ENCODE measurements around the gene DPH3.
A peak's percentile ranks its signal among the peaks of the same experiment; 100 is the strongest.
"Not testable (repeated sequence)": the region's sequence is repeated elsewhere in the genome, so short reads cannot be mapped to it uniquely, and the experiment has no call there.

Gene DPH3

GRCh38 chr3:16264708-16265454 is at the start of gene DPH3, which contains the start of gene OXNAD1:
Gene DPH3, minus strand, starts transcription at chr3:16264943. Its CDS starts 67 bp downstream, at chr3:16264876.
Gene OXNAD1, plus strand, starts transcription at chr3:16265212. Its CDS starts 5,741 bp downstream, at chr3:16270953.
- DNase-seq (ENCODE audit: low spot score), result peak; percentile 99

GRCh38 chr3:16313886-16314645 is 49.3 kb upstream of the DPH3 start:
- DNase-seq (ENCODE audit: low spot score), result no peak

- no peak for DNase-seq (ENCODE audit: low spot score)
Measured at GRCh38 chr3:16311960-16312451, 47.3 kb upstream of the DPH3 start.

- DNase-seq (ENCODE audit: low spot score), result not testable (repeated sequence)
Measured at GRCh38 chr3:16310486-16310885, 45.7 kb upstream of the DPH3 start.

- no peak for DNase-seq (ENCODE audit: low spot score)
Measured at GRCh38 chr3:16309558-16309957, 44.8 kb upstream of the DPH3 start.

- DNase-seq (ENCODE audit: low spot score), result no peak
Measured at GRCh38 chr3:16308727-16309126, 44.0 kb upstream of the DPH3 start.

- DNase-seq (ENCODE audit: low spot score), result no peak
Measured at GRCh38 chr3:16307832-16308531, 43.2 kb upstream of the DPH3 start.

GRCh38 chr3:16305111-16305541 is 40.4 kb upstream of the DPH3 start:
- no peak for DNase-seq (ENCODE audit: low spot score)

GRCh38 chr3:16304061-16305010 is 39.6 kb upstream of the DPH3 start:
- no peak for DNase-seq (ENCODE audit: low spot score)

GRCh38 chr3:16303037-16303575 is 38.4 kb upstream of the DPH3 start:
- DNase-seq (ENCODE audit: low spot score), result no peak

- no peak for DNase-seq (ENCODE audit: low spot score)
Measured at GRCh38 chr3:16302082-16302631, 37.4 kb upstream of the DPH3 start.

GRCh38 chr3:16301507-16301906 is 36.8 kb upstream of the DPH3 start:
- no peak for DNase-seq (ENCODE audit: low spot score)

GRCh38 chr3:16300881-16301359 is 36.2 kb upstream of the DPH3 start:
- DNase-seq (ENCODE audit: low spot score), result no peak

GRCh38 chr3:16300307-16300706 is 35.6 kb upstream of the DPH3 start:
- DNase-seq (ENCODE audit: low spot score), result no peak

GRCh38 chr3:16299746-16300145 is 35.0 kb upstream of the DPH3 start:
- DNase-seq (ENCODE audit: low spot score), result no peak

GRCh38 chr3:16298891-16299290 is 34.1 kb upstream of the DPH3 start:
- no peak for DNase-seq (ENCODE audit: low spot score)

- no peak for DNase-seq (ENCODE audit: low spot score)
Measured at GRCh38 chr3:16297997-16298885, 33.5 kb upstream of the DPH3 start.

- DNase-seq (ENCODE audit: low spot score), result no peak
Measured at GRCh38 chr3:16295298-16295890, 30.7 kb upstream of the DPH3 start.

- no peak for DNase-seq (ENCODE audit: low spot score)
Measured at GRCh38 chr3:16294844-16295243, 30.1 kb upstream of the DPH3 start.
